Activated gamma-delta T cell (primary cell): ENCODE measurements around the gene STK36.

Source experiments
- DNase-seq: peaks from one replicate; lab custom pipeline; 2025; lab: John Stamatoyannopoulos, UW

STK36 gene

DNA sequence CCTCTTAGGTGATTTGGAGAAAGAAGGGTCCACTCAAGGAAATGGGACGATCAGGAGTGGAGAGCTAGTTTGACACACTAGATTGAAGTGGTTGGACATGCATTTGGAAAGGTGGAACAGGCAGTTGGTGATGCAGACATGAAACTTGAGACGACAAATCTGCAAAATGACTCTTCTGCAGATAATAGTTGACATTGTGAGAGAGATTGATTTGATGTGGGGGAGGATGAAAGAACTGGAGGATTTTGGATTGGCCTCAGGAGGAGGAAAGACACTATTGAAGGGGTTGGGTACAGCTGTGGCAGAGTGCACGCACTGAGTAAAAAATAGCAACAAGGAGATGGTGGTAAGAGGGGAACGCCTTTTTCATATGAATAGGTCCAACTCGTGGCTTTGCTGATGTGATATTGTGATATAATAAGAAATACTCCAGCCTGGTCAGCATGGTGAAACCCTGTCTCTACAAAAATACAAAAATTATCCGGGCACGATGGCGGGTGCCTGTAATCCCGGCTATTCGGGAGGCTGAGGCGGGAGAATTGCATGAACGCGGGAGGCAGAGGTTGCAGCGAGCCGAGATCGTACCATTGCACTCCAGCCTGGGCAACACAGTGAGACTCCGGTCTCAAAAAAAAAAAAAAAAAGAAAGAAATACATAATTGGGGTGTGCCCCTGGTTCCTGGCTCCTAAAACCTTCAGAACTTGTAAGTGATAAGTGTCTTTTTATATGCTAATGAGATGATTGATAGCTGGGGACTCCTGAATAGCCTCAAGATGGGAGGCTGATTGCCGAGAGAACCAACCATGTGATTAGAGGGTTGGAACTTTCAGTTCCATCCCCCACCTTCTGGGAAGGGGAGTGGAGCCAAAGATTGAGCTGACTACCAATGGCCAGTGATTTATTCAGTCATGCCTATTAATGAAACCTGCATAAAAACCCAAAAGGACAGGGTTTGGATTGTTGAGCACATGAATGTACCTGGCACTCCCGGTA is 48.5 kb downstream of the STK36 start:
- DNase-seq: no peak

- no peak for DNase-seq
These were observed 49.6 kb downstream of the STK36 start for GRCh38 chr2:218721488-218721887.

GRCh38 chr2:218721934-218722333 is 50.0 kb downstream of the STK36 start:
- DNase-seq: no peak

- no peak for DNase-seq
These were observed 50.5 kb downstream of the STK36 start for GRCh38 chr2:218722419-218722818.

DNA sequence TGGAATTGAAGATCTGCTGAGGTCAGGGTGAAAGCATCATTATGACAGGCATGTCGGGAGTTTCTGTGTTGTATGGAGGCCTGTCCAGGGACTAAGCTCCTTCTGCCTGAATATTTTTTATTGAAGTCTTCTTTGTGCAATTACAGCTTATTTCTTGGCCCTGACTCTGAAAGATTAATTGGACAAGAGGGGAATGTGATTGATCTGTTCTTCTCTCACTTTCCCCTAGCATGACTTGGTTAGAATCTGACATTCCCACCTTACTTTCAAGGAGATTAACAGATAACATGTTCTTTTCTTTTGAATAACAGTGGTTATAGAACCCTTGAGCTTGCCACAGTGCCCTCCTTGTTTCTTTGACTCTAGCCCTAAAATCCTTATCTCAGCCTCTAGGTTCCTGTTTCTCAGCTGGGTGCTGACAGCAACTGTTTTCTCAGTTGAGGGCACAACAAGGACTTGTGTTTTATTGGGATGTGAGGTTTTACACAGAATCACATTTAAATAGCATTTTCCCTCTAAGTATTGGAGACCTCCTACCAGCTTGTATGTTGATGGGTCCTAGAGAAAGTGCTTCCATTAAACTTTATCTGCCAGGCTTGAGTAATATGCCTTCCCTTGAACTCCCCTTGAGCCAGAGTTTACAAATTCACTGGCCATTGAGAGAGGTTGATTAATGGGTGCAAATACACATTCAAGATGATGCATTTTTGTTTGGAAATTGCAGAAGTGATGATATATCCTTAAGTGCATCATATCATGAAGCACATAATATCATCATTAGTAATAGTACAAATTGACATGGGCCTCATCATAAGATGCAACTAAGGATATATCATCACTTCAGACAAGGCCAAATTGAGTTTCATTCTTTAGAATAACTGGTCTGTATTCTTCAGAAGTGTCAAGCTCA is 51.2 kb downstream of the STK36 start:
- DNase-seq: no peak

DNA sequence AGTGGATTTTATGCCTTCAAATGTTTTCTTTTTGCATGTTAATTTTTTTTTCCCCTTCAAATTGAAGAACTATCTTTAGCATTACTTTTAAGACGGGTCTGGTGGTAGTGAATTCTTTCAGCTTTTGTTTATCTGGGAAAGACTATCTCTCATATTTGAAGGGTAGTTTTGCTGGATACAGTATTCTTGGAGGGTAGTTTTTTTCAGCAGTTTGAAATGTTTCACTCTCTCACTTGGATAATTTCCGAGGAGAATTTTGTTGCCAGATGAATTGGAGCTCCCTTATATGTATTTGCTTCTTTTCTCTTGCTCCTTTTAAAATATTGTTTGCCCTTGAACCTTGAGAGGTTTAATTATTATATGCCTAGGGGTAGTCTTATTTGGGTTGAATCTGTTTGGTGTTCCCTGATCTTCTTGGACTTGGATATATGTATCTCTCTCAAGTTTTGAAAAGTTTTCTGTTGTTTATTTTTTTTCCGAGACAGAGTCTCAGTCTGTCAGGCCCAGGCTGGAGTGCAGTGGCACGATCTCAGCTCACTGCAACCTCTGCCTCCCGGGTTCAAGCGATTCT is 54.2 kb downstream of the STK36 start:
- DNase-seq: no peak

DNA sequence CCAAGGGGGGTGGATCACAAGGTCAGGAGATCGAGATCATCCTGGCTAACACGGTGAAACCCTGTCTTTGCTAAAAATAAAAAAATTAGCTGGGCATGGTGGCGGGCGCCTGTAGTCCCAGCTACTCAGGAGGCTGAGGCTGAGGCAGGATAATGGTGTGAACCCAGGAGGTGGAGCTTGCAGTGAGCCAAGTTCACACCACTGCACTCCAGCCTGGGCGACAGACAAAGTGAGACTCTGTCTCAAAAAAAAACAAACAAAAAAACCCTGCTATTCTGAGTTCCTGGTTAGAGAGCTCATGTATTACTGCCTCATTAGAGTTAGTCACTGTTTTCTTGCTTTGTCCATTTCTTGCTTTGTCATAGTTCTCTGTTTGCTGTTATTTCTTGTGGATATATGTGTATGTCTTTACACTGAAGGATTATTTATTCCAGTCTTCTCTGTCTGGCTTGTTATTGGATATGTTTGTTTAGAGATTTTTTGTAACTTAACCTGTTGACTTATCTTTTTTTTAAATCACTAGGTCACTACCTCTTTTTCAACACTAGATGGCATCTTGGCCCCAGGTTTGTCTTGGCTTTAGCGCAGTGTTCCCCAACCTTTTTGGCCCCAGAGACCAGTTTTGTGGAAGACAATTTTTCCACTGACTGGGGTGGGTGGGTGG is 55.7 kb downstream of the STK36 start:
- no peak for DNase-seq

DNA sequence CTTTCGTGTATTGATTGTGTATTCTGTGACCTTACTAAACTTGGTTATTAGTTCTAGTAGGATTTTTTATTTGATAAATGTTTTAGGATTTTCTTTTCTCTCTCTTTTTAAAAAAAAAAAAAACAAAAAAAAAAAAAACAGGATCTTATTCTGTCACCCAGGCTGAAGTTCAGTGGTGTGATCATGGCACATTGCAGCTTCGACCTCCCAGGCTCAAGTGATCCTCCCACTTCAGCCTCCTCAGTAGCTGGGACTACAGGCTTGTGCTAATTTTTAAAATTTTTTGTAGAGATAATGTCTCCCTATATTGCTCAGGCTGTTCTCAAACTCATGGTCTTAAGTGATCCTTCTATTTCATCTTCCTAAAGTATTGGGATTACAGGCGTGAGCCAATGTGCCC is 57.8 kb downstream of the STK36 start:
- DNase-seq: no peak

DNA sequence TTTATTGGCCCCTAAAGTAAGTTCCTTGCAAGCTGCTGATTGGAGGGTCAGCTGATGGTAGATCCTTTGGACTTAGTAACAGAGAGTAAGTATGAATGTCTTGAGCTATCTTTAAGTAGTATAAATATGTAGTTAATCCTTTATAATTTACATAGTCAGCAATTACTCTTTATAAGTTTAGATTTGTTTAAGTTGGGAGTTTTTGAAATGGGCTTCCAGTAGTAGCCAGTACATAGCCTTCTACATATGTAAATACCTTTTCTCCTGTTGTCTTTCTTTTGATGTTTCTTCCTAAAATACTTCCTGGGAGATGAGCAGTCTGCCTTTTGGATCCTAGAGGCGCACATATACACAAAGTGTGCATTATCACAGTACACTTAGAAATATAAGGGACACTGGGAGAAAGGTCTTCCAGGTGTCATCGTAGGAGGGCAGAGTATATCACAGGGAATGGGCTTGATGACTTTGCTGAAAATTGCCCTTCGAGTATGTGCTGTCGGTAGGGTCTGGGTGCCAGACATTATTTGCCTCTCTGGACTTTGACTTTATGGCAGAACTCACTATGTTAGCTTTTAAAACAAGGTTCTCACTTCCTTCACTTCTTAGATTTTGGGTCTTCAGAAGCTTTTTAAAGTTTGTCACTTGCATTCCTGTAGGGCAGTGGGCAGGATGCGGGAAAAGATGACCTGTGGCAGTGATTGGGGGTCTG is 60.3 kb downstream of the STK36 start:
- no peak for DNase-seq

GRCh38 chr2:218732761-218733158 is 60.9 kb downstream of the STK36 start:
- DNase-seq: no peak

GRCh38 chr2:218733171-218734021 is 61.5 kb downstream of the STK36 start:
- no peak for DNase-seq

- no peak for DNase-seq
These were observed 62.5 kb downstream of the STK36 start for GRCh38 chr2:218734190-218734975.

DNA sequence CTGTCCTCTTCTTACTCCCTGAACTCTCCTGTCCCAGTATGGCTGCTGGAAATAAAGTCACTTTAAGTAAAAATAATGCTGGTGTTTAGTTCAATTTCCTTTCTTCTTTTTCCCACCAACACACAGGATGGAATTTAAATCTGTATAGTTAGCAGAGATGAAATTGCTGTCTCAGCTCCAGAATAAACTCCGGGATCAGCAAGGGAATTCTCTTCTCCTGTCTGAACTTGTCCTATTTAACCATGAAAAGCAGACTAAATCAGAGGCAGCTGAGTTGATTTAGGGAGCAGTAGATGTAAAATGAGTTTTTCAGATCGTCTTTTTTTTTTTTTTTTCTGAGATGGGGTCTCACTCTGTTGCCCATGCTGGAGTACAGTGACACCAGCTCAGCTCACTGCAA is 64.6 kb downstream of the STK36 start:
- no peak for DNase-seq

GRCh38 chr2:218743068-218743467 is 71.2 kb downstream of the STK36 start:
- DNase-seq: no peak

- no peak for DNase-seq
These were observed 72.7 kb downstream of the STK36 start for GRCh38 chr2:218744615-218745014.

DNA sequence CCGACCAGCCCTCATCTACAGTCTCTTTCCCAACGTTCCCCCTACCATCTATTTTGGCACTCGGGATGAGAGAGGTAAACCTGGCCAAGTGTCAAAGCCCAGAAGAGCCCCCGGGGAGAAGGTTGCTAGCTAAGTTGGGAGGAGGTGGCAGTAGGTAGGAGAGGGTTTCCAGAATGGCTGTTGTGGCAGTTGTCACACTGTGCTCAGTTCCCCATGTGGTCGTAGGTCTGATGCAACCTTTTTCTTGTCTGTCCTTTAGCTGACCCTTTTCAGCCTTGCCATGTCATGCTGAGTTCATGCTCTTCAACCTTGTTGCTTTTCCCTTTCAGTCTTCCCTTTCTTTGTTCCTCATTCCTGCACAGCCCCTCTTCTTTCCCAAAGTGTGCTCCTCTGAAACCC is 73.3 kb downstream of the STK36 start:
- DNase-seq: no peak

- no peak for DNase-seq
These were observed 73.9 kb downstream of the STK36 start for GRCh38 chr2:218745559-218746469.

DNA sequence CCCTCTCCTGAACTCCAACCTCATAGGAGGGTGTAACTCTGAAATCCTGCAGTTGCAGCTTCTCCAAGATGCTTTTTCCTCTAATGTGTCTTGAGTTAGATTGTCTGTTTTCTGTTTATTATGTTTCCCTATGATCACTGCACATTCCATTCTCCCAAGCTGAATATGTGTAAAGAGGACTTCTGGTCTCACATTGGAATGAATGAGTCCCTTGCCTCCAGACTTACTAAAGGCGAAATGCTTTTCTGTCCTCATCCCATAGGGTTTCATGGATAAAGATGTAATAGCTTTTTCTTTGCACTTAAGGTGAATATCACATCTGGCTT is 74.5 kb downstream of the STK36 start:
- DNase-seq: no peak
